GM23338 (cell line): ENCODE results near the gene MYOCD. TPM values are rescaled to one million over a fixed set of nuclear protein-coding genes. Genes with fewer than 3 reads are reported as not detected.

Experiments
- ATAC-seq: fragments of 200-7000 bp; cut with Tn5 transposase; 3 replicates; pipeline ENCODE4 v1.9.1; 2020
- DNase-seq: peaks from one replicate; pipeline ENCODE4 v3.0.0-alpha.2; 2015; ENCODE audit warnings: low spot score
- H2AFZ ChIP-seq: fragments of 200-600 bp; sonication (generic); 2 replicates; pipeline ENCODE4 v1.8.0; 2016; ENCODE audit warnings: antibody characterized with exemption, mild to moderate bottlenecking, moderate library complexity
- H3F3A ChIP-seq: fragments of 200-600 bp; sonication (generic); replicated peaks from 2 replicates; pipeline ENCODE4 v1.8.0; 2017; ENCODE audit warnings: antibody characterized with exemption, mixed run types, low read depth
- H3K27ac ChIP-seq: fragments of 200-600 bp; sonication (generic); 2 replicates; pipeline ENCODE4 v1.6.1; 2016; ENCODE audit warnings: low read depth
- H3K27me3 ChIP-seq: fragments of 200-600 bp; sonication (generic); 2 replicates; pipeline ENCODE4 v1.8.0; 2016; ENCODE audit warnings: mild to moderate bottlenecking, mixed run types, moderate library complexity; ENCODE audit not compliant: insufficient read depth
- H3K36me3 ChIP-seq: fragments of 200-600 bp; sonication (generic); 2 replicates; pipeline ENCODE4 v1.8.0; 2016; ENCODE audit warnings: mild to moderate bottlenecking; ENCODE audit not compliant: insufficient read depth
- H3K4me1 ChIP-seq: fragments of 200-600 bp; sonication (generic); 2 replicates; pipeline ENCODE4 v1.8.0; 2016; ENCODE audit warnings: mild to moderate bottlenecking, moderate library complexity; ENCODE audit not compliant: insufficient read depth
- H3K4me2 ChIP-seq: fragments of 200-600 bp; sonication (generic); 2 replicates; pipeline ENCODE4 v1.7.1; 2017; ENCODE audit warnings: mixed run types
- H3K4me3 ChIP-seq: fragments of 200-600 bp; sonication (generic); 2 replicates; pipeline ENCODE4 v1.6.1; 2016; ENCODE audit warnings: mixed run types
- H3K79me2 ChIP-seq: fragments of 200-600 bp; sonication (generic); replicated peaks from 2 replicates; pipeline ENCODE4 v1.8.0; 2017; ENCODE audit warnings: mild to moderate bottlenecking; ENCODE audit not compliant: insufficient read depth
- H3K9me2 ChIP-seq: fragments of 200-600 bp; sonication (generic); 2 replicates; pipeline ENCODE4 v1.8.0; 2017; ENCODE audit not compliant: insufficient read depth
- H4K20me1 ChIP-seq: fragments of 200-600 bp; sonication (generic); replicated peaks from 2 replicates; pipeline ENCODE4 v1.8.0; 2017; ENCODE audit warnings: mild to moderate bottlenecking; ENCODE audit not compliant: insufficient read depth
- H3K27ac Mint-ChIP-seq: 2 replicates; pipeline ENCODE4 v1.8.0; 2020; ENCODE audit warnings: inconsistent platforms, mild to moderate bottlenecking, moderate library complexity, mixed read lengths
- H3K27me3 Mint-ChIP-seq: 3 replicates; pipeline ENCODE4 v1.8.0; 2022; ENCODE audit warnings: low read depth, mild to moderate bottlenecking, moderate library complexity, mixed read lengths, inconsistent platforms; ENCODE audit not compliant: insufficient read depth, poor library complexity
- H3K36me3 Mint-ChIP-seq: 3 replicates; pipeline ENCODE4 v1.8.0; 2021; ENCODE audit warnings: low read depth, mild to moderate bottlenecking, inconsistent platforms, moderate library complexity, mixed read lengths
- H3K4me1 Mint-ChIP-seq: 3 replicates; pipeline ENCODE4 v1.8.0; 2020; ENCODE audit warnings: mild to moderate bottlenecking, inconsistent platforms, mixed read lengths
- H3K4me3 Mint-ChIP-seq: 3 replicates; pipeline ENCODE4 v1.8.0; 2021; ENCODE audit warnings: moderate library complexity, mild to moderate bottlenecking, inconsistent platforms, mixed read lengths
- H3K9me3 Mint-ChIP-seq: 3 replicates; pipeline ENCODE4 v1.8.0; 2020; ENCODE audit warnings: moderate library complexity, mild to moderate bottlenecking, inconsistent platforms, mixed read lengths
- EZH2phosphoT487 ChIP-seq: fragments of 200-600 bp; sonication (generic); IDR thresholded peaks from one replicate; pipeline ENCODE4 v1.8.1; 2018; ENCODE audit warnings: antibody characterized with exemption; ENCODE audit not compliant: unreplicated experiment
- POLR2AphosphoS5 ChIP-seq: IDR thresholded peaks from 2 replicates; pipeline ENCODE4 v1.6.1; 2016; ENCODE audit warnings: antibody characterized with exemption, low read depth
- REST ChIP-seq: IDR thresholded peaks from one replicate; pipeline ENCODE4 v1.6.1; 2018; ENCODE audit warnings: antibody characterized with exemption; ENCODE audit not compliant: unreplicated experiment
- polyA plus RNA-seq: library from polyadenylated mRNA; unstranded; fragments of >200 nt; fragmentation: Nextera tagmentation; extraction: Ambion mirVana; gene quantifications from 2 replicates; pipeline ENCODE4 v1.2.1, GENCODE V29; 2016
- total RNA-seq: library from RNA; depleted of rRNA; stranded (reverse); fragments of >200 nt; shearing (Covaris generic); gene quantifications from 2 replicates; pipeline ENCODE4 v1.2.3, GENCODE V29; 2014

Gene MYOCD
- total and polyA plus RNA-seq, 2 experiments from 2014 or later, result 0.80 to 2.4 TPM

DNA sequence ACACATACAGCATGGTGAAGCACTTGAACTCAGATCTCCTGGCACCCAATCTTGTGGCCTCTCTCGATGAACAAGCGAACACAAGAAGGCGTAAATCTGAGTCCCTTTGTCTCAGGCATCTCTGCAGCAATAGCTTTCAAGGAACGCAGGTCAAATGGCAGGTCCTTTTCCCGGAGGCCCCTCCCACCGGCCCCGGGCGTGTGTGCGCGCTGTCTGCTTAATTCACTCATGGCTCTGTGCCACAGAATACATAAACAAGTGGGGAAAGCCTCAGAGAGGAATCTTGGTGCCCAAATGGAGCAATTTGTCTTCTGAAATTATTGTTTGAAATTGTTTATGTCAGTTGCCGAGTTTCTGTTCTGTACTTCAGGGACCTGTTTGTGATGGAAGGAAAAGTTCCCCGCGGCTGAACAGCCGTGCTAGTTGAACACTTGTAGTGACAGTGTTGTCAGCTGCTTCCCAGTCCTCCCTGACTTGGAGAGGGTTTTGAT lies 14.8 kb downstream of the MYOCD start:
- peak overlapping the region; percentile 91; the same call in 1 of the 2 replicates for H2AFZ ChIP-seq
- Mint-ChIP-seq H3K27me3 (peaks cover 2% of the 10 kb centered on the region), H3K4me3 (no peak overlapping the region), H3K36me3 (no peaks in the 10 kb centered on the region), H3K4me1 (no peaks in the 10 kb centered on the region), H3K9me3 (no peaks in the 10 kb centered on the region), H3K27ac (no peak overlapping the region; the same call in 1 of the 2 replicates)
- H3F3A ChIP-seq, result no peaks in the 10 kb centered on the region
- no peaks in the 10 kb centered on the region for H4K20me1 ChIP-seq
- H3K27ac ChIP-seq, result no peak overlapping the region
- ATAC-seq, result peak; percentile 46; the same call in 1 of the 3 replicates
- H3K79me2 ChIP-seq, result no peaks in the 10 kb centered on the region
- H3K9me2 ChIP-seq, result no peaks in the 10 kb centered on the region
- H3K27me3 ChIP-seq, result no peaks in the 10 kb centered on the region
- H3K4me2 ChIP-seq, result no peak overlapping the region
- TF ChIP-seq REST (no peak), EZH2phosphoT487 (no peak)
- no peaks in the 10 kb centered on the region for H3K4me1 ChIP-seq
- peak; percentile 22 for DNase-seq
- no peaks in the 10 kb centered on the region for H3K36me3 ChIP-seq
- H3K4me3 ChIP-seq, result no peak overlapping the region

GRCh38 chr17:12680993-12681392 lies 15.3 kb downstream of the MYOCD start:
- no peaks in the 10 kb centered on the region for H3K9me3 Mint-ChIP-seq
- H3K27ac Mint-ChIP-seq, result no peak overlapping the region; the same call in 1 of the 2 replicates
- TF ChIP-seq POLR2AphosphoS5 (no peak), REST (no peak)
- H3K4me3 Mint-ChIP-seq, result no peak overlapping the region
- H3K27ac ChIP-seq, result no peak overlapping the region
- no peaks in the 10 kb centered on the region for H3K36me3 Mint-ChIP-seq
- H3F3A ChIP-seq, result no peaks in the 10 kb centered on the region
- no peaks in the 10 kb centered on the region for H3K9me2 ChIP-seq
- no peaks in the 10 kb centered on the region for H3K36me3 ChIP-seq
- peaks cover 2% of the 10 kb centered on the region for H3K27me3 Mint-ChIP-seq
- no peaks in the 10 kb centered on the region for H3K4me1 Mint-ChIP-seq
- no peak for DNase-seq
- no peak overlapping the region for H3K4me3 ChIP-seq
- no peak overlapping the region for H2AFZ ChIP-seq
- no peak overlapping the region for H3K4me2 ChIP-seq
- no peaks in the 10 kb centered on the region for H3K79me2 ChIP-seq
- H3K27me3 ChIP-seq, result no peaks in the 10 kb centered on the region
- ATAC-seq, result no peak
- no peaks in the 10 kb centered on the region for H4K20me1 ChIP-seq
- no peaks in the 10 kb centered on the region for H3K4me1 ChIP-seq
